Measurements from ENCODE around the gene BNC2. TPM values are rescaled to one million over a fixed set of nuclear protein-coding genes. Genes with fewer than 3 reads are reported as not detected.
A peak's percentile ranks its signal among the peaks of the same experiment; 100 is the strongest.

The BNC2 gene
- total and polyA plus RNA-seq, 2 of the 4 experiments (the other 2 are of a cell fraction): 15.5 to 45.2 TPM

DNA sequence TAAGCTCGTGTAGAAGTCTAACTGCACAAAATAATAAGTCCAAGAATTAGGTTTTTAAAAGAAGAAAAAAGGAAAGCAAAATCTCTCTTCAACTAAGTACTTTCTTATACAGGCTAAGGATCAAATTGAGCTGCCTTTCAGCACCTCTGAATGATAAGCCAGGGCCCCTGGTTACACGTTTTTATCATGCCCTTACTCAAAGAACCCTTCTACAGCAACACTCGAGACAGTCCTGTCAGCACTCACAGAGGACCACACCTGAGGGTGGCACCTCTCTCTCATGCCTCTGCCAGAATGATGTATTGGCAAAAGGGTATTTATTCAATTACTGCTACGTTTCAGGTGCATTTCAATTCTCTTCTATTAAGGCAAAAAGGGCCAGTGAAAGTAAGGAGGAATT lies 150.5 kb downstream of the BNC2 start:
- peaks cover 8 to 41% of the 10 kb centered on the region in 2 experiments for H3K79me1 ChIP-seq (ENCODE audit: low read depth in 1 of 2, low read length in 2 of 2)
- H3K9me3 ChIP-seq (ENCODE audit: control insufficient read depth, insufficient read depth, low read length): no peaks in the 10 kb centered on the region
- H2BK120ac ChIP-seq (ENCODE audit: low read depth, low read length): no peak overlapping the region; the same call in 1 of the 2 replicates
- no peak overlapping the region for H3K4me3 ChIP-seq (ENCODE audit: insufficient read depth, low read depth, low read length)
- BruUV-seq (replicated peaks): no TSS peak
- TF ChIP-seq BHLHE40 (IDR thresholded peaks at IDR 0.05; ENCODE audit: low read depth, low read length) (no peak), MAZ (IDR thresholded peaks at IDR 0.05; ENCODE audit: borderline replicate concordance, low read depth, low read length) (no peak), MAFK (IDR thresholded peaks at IDR 0.05; ENCODE audit: low read depth, low read length) (no peak), NFE2L2 (IDR thresholded peaks at IDR 0.05; ENCODE audit: low read depth, low read length) (no peak), FOS (IDR thresholded peaks at IDR 0.05; ENCODE audit: low read depth, low read length) (no peak)
- TF ChIP-seq, protein P1, sequence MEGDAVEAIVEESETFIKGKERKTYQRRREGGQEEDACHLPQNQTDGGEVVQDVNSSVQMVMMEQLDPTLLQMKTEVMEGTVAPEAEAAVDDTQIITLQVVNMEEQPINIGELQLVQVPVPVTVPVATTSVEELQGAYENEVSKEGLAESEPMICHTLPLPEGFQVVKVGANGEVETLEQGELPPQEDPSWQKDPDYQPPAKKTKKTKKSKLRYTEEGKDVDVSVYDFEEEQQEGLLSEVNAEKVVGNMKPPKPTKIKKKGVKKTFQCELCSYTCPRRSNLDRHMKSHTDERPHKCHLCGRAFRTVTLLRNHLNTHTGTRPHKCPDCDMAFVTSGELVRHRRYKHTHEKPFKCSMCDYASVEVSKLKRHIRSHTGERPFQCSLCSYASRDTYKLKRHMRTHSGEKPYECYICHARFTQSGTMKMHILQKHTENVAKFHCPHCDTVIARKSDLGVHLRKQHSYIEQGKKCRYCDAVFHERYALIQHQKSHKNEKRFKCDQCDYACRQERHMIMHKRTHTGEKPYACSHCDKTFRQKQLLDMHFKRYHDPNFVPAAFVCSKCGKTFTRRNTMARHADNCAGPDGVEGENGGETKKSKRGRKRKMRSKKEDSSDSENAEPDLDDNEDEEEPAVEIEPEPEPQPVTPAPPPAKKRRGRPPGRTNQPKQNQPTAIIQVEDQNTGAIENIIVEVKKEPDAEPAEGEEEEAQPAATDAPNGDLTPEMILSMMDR (conservative IDR thresholded peaks at IDR 0.05; ENCODE audit: low read depth, low read length): no peak
- TF ChIP-seq, protein P2, sequence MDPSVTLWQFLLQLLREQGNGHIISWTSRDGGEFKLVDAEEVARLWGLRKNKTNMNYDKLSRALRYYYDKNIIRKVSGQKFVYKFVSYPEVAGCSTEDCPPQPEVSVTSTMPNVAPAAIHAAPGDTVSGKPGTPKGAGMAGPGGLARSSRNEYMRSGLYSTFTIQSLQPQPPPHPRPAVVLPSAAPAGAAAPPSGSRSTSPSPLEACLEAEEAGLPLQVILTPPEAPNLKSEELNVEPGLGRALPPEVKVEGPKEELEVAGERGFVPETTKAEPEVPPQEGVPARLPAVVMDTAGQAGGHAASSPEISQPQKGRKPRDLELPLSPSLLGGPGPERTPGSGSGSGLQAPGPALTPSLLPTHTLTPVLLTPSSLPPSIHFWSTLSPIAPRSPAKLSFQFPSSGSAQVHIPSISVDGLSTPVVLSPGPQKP (IDR thresholded peaks at IDR 0.05; ENCODE audit: borderline replicate concordance, low read depth, low read length): no peak
- TF ChIP-seq, protein P3, sequence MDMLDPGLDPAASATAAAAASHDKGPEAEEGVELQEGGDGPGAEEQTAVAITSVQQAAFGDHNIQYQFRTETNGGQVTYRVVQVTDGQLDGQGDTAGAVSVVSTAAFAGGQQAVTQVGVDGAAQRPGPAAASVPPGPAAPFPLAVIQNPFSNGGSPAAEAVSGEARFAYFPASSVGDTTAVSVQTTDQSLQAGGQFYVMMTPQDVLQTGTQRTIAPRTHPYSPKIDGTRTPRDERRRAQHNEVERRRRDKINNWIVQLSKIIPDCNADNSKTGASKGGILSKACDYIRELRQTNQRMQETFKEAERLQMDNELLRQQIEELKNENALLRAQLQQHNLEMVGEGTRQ (IDR thresholded peaks at IDR 0.05; ENCODE audit: low read depth, low read length): no peak
- in situ Hi-C loops (cut with MboI; ENCODE audit: low sequenced_read_pairs): loop anchor here (10.0 kb wide), 1 partner anchor 525 kb away; no protein-coding TSS in a partner anchor
- ATAC-seq (ENCODE audit: low read depth) (no peak), DNase-seq (no peak)
- H3K27ac ChIP-seq (ENCODE audit: insufficient read depth, low read length): no peak overlapping the region
- H2BK20ac ChIP-seq (ENCODE audit: low read depth, low read length): no peak overlapping the region
- CTCF ChIA-PET: interaction anchor here (0.5 kb wide), 1 partner anchor 40 kb away, joined by 3 read pairs; no protein-coding TSS in a partner anchor
- H2AK5ac ChIP-seq (ENCODE audit: low read depth, low read length): 0 out of 2 replicates have a peak overlapping the region, but pooled peaks have one; percentile 5
- H4K20me1 ChIP-seq (ENCODE audit: insufficient read depth, low read length): no peaks in the 10 kb centered on the region
- H3K9me1 ChIP-seq (ENCODE audit: insufficient read depth, low read length): peaks cover 6% of the 10 kb centered on the region; the same call in 1 of the 2 replicates
- POLR2A ChIA-PET (ENCODE audit: unreplicated experiment): no interaction called here
- no peak overlapping the region for H4K5ac ChIP-seq (ENCODE audit: low read depth, low read length)
- H3K9ac ChIP-seq (ENCODE audit: low read depth, low read length): no peak overlapping the region
- H3K14ac ChIP-seq (replicated peaks; ENCODE audit: low read depth, low read length): peak overlapping the region; percentile 0; the same call in 1 of the 2 replicates
- H3K4me1 ChIP-seq (ENCODE audit: control insufficient read depth, insufficient read depth, low read length): peaks cover 17% of the 10 kb centered on the region
- no peak overlapping the region for H2AK9ac ChIP-seq (replicated peaks; ENCODE audit: low read depth, low read length, poor library complexity)
- H3K18ac ChIP-seq (ENCODE audit: low read depth, low read length): peak overlapping the region; percentile 4; the same call in 1 of the 2 replicates
- no peak overlapping the region for H4K91ac ChIP-seq (ENCODE audit: insufficient read depth, low read depth, low read length)
- H2AFZ ChIP-seq (replicated peaks; ENCODE audit: low read length, poor library complexity): no peak overlapping the region
- peak overlapping the region in 1 of 2 experiments; percentile 19; a peak in 1 of 4 replicates for H4K8ac ChIP-seq (ENCODE audit: low read depth in 2 of 2, low read length in 2 of 2)
- H3K23ac ChIP-seq (ENCODE audit: low read depth, low read length): peak overlapping the region; percentile 13; the same call in 1 of the 2 replicates
- no peaks in the 10 kb centered on the region for H3K27me3 ChIP-seq (ENCODE audit: control insufficient read depth, insufficient read depth, low read length)
- dilution Hi-C loops (cut with HindIII; ENCODE audit: low sequenced_read_pairs, unreplicated experiment): no loop called here
- no peak overlapping the region for H3K4ac ChIP-seq (ENCODE audit: low read depth, low read length)
- no peak overlapping the region for H3K56ac ChIP-seq (ENCODE audit: extremely low read depth, insufficient read depth, low read length)
- no peak overlapping the region for H2BK5ac ChIP-seq (ENCODE audit: low read depth, low read length, poor library complexity, severe bottlenecking)
- intact Hi-C loops (cut with micrococcal nuclease): loop anchor here (10.0 kb wide), 2 partner anchors 345 to 745 kb away; no protein-coding TSS in a partner anchor
- H3K4me2 ChIP-seq (ENCODE audit: low read depth, low read length): no peak overlapping the region
- no peak overlapping the region for H2BK15ac ChIP-seq (ENCODE audit: low read depth, low read length)
- WGBS, 2 experiments (ENCODE audit: extremely low coverage in 2 of 2, insufficient read length in 1 of 2): 20% methylated on average over 1 of the region's 4 CpGs; no CpG with 5 or more reads in 1 of the 2 experiments
- H3K36me3 ChIP-seq (ENCODE audit: control insufficient read depth, insufficient read depth, low read length): peaks cover 4% of the 10 kb centered on the region
